Retinal pigment epithelial cell (primary cell): ENCODE measurements around the gene INSL3.

Experiments used
- DNase-seq: peaks from one replicate; pipeline ENCODE4 v3.0.0-alpha.2; 2010; ENCODE audit warnings: low read depth
- H3K4me3 ChIP-seq: 2 replicates; pipeline ENCODE4 v1.5.1; 2011; ENCODE audit warnings: mild to moderate bottlenecking, low read length, control low read depth, moderate library complexity
- CTCF ChIP-seq: conservative IDR thresholded peaks from 2 replicates; pipeline ENCODE4 v1.5.1; 2011; ENCODE audit warnings: low read depth, low read length, control low read depth, inconsistent platforms

Gene INSL3

GRCh38 chr19:17766543-17767131 lies 54.7 kb downstream of the INSL3 start:
- no peak for DNase-seq
- peak overlapping the region; percentile 25 for H3K4me3 ChIP-seq
- peak; percentile 98 for TF ChIP-seq CTCF
